ENCODE measurements around the gene RPLP1.

RPLP1 gene

GRCh38 chr15:69412274-69412673, 40.3 kb upstream of the RPLP1 start:
- no peaks in the 10 kb centered on the region for H3F3A ChIP-seq (ENCODE audit: insufficient read depth, low read length)
- H3K9me2 ChIP-seq (ENCODE audit: low read depth, low read length) = no peaks in the 10 kb centered on the region
- peaks cover 18% of the 10 kb centered on the region for H3K4me1 ChIP-seq (ENCODE audit: insufficient read depth, low read length, severe bottlenecking)
- no peak overlapping the region for H3K9ac ChIP-seq (ENCODE audit: low read length)
- H3K9me3 ChIP-seq (ENCODE audit: low read length) = no peaks in the 10 kb centered on the region
- no peaks in the 10 kb centered on the region for H3K27me3 ChIP-seq (ENCODE audit: insufficient read depth, low read length)
- TF ChIP-seq, protein P1, sequence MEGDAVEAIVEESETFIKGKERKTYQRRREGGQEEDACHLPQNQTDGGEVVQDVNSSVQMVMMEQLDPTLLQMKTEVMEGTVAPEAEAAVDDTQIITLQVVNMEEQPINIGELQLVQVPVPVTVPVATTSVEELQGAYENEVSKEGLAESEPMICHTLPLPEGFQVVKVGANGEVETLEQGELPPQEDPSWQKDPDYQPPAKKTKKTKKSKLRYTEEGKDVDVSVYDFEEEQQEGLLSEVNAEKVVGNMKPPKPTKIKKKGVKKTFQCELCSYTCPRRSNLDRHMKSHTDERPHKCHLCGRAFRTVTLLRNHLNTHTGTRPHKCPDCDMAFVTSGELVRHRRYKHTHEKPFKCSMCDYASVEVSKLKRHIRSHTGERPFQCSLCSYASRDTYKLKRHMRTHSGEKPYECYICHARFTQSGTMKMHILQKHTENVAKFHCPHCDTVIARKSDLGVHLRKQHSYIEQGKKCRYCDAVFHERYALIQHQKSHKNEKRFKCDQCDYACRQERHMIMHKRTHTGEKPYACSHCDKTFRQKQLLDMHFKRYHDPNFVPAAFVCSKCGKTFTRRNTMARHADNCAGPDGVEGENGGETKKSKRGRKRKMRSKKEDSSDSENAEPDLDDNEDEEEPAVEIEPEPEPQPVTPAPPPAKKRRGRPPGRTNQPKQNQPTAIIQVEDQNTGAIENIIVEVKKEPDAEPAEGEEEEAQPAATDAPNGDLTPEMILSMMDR (IDR thresholded peaks at IDR 0.05; ENCODE audit: low read length) = no peak
- no peak for TF ChIP-seq EZH2 (IDR thresholded peaks at IDR 0.05; ENCODE audit: borderline replicate concordance, low read length)
- H2AFZ ChIP-seq (ENCODE audit: low read length) = no peak overlapping the region
- peaks cover 3% of the 10 kb centered on the region; the same call in 1 of the 2 replicates for H3K36me3 ChIP-seq (ENCODE audit: insufficient read depth, low read length)
- H3K4me2 ChIP-seq (ENCODE audit: low read length) = no peak overlapping the region
- no peak overlapping the region for H3K4me3 ChIP-seq (ENCODE audit: low read depth, low read length, poor library complexity, severe bottlenecking)
- peaks cover 20% of the 10 kb centered on the region for H3K79me2 ChIP-seq (ENCODE audit: insufficient read depth, low read length)
- no peak overlapping the region for H3K27ac ChIP-seq (ENCODE audit: low read depth, low read length, poor library complexity, severe bottlenecking)
- H4K20me1 ChIP-seq (ENCODE audit: insufficient read depth, low read length) = no peaks in the 10 kb centered on the region

DNA sequence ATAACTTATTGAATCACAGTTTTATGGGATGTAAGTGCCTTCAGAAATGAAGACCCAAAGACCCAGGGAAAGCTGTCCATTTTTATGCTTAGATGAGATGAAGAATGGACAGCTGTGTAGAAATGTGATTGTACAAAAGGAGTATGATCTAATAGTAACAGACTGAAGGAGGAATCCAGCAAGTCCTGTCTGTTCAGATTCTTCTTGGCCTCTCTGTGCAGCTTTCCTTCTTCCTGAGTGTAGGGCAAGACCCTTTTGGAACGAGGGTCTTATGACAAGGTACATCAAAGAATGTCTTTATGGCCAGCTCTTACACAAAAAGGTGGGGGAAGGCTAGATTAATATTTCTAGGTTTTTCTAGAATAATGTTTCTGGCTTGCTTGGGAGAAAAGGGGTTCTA, 39.9 kb upstream of the RPLP1 start:
- H4K20me1 ChIP-seq (ENCODE audit: insufficient read depth, low read length) = no peaks in the 10 kb centered on the region
- no peak overlapping the region for H3K9ac ChIP-seq (ENCODE audit: low read length)
- TF ChIP-seq, protein P1 (IDR thresholded peaks at IDR 0.05; ENCODE audit: low read length) = no peak
- TF ChIP-seq EZH2 (IDR thresholded peaks at IDR 0.05; ENCODE audit: borderline replicate concordance, low read length) = no peak
- no peak overlapping the region for H3K4me3 ChIP-seq (ENCODE audit: low read depth, low read length, poor library complexity, severe bottlenecking)
- no peaks in the 10 kb centered on the region for H3K9me3 ChIP-seq (ENCODE audit: low read length)
- H3K36me3 ChIP-seq (ENCODE audit: insufficient read depth, low read length) = peaks cover 7% of the 10 kb centered on the region; the same call in 1 of the 2 replicates
- H3K27me3 ChIP-seq (ENCODE audit: insufficient read depth, low read length) = no peaks in the 10 kb centered on the region
- H3F3A ChIP-seq (ENCODE audit: insufficient read depth, low read length) = no peaks in the 10 kb centered on the region
- H3K4me2 ChIP-seq (ENCODE audit: low read length) = no peak overlapping the region
- peaks cover 18% of the 10 kb centered on the region for H3K4me1 ChIP-seq (ENCODE audit: insufficient read depth, low read length, severe bottlenecking)
- H2AFZ ChIP-seq (ENCODE audit: low read length) = no peak overlapping the region
- no peak overlapping the region for H3K27ac ChIP-seq (ENCODE audit: low read depth, low read length, poor library complexity, severe bottlenecking)
- H3K79me2 ChIP-seq (ENCODE audit: insufficient read depth, low read length) = peaks cover 20% of the 10 kb centered on the region
- H3K9me2 ChIP-seq (ENCODE audit: low read depth, low read length) = no peaks in the 10 kb centered on the region

DNA sequence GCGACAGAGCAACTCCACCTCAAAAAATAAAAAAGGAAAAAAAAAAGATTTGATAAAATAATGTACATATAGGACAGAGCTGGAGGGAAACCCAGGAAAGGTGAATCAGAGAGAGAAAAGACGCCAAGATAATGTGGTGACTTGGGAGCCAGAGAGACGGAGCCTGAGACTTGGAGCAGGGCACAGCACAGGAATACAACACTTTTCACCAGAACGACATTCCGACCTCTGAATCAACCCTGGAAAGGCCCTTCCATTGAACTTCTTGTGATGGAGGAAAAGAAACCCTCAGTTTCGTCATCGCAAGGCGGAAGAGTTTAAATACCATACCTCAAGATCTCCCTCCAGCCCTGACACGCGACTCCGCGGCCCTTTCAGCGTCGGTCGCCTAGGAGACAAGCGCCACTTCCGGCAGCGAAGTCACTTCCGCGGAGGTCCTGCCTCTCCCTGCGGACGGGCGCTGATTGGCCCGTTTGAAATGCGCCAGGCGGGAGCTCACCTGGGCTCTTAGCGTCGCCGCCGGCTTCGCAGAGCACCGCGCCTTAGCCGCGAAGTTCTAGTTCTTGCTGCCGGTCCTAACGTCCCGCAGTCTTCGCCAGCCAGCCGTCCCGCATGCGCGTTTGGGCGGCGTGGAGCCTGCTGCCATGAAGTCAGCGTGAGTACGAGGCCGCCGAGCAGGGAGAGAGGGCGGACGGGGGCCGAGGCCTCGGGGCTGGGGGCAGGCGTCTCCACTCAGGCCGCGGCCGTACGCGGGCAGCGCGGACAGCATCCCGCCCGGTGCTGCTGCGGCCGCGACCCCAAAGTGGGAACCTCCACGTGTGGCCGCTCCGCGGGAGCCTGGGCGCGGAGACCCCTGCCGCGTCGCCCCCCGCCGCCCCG, 38.6 kb upstream of the RPLP1 start, which contains the start of gene KIF23:
Gene KIF23, plus strand, starts transcription at position 528 of the 879 bp plus-strand sequence. Its CDS starts 117 bp downstream, at position 645.
- no peaks in the 10 kb centered on the region for H3K27me3 ChIP-seq (ENCODE audit: insufficient read depth, low read length)
- no peaks in the 10 kb centered on the region for H3K9me3 ChIP-seq (ENCODE audit: low read length)
- no peak for TF ChIP-seq EZH2 (IDR thresholded peaks at IDR 0.05; ENCODE audit: borderline replicate concordance, low read length)
- TF ChIP-seq, protein P1 (IDR thresholded peaks at IDR 0.05; ENCODE audit: low read length) = no peak
- peak within 1 kb of the TSS; percentile 85 for H3K4me2 ChIP-seq (ENCODE audit: low read length)
- no peak within 1 kb of the TSS for H2AFZ ChIP-seq (ENCODE audit: low read length)
- H3K36me3 ChIP-seq (ENCODE audit: insufficient read depth, low read length) = peaks cover 21% of the 10 kb centered on the region
- peak within 1 kb of the TSS; percentile 11 for H3K27ac ChIP-seq (ENCODE audit: low read depth, low read length, poor library complexity, severe bottlenecking)
- no peaks in the 10 kb centered on the region for H3K9me2 ChIP-seq (ENCODE audit: low read depth, low read length)
- peak within 1 kb of the TSS; percentile 92 for H3K9ac ChIP-seq (ENCODE audit: low read length)
- H3K4me1 ChIP-seq (ENCODE audit: insufficient read depth, low read length, severe bottlenecking) = peaks cover 18% of the 10 kb centered on the region
- H3K79me2 ChIP-seq (ENCODE audit: insufficient read depth, low read length) = peaks cover 20% of the 10 kb centered on the region
- no peaks in the 10 kb centered on the region for H4K20me1 ChIP-seq (ENCODE audit: insufficient read depth, low read length)
- no peaks in the 10 kb centered on the region for H3F3A ChIP-seq (ENCODE audit: insufficient read depth, low read length)
- H3K4me3 ChIP-seq (ENCODE audit: low read depth, low read length, poor library complexity, severe bottlenecking) = peak within 1 kb of the TSS; percentile 94

Data from OCI-LY1 (cell line).